Measurements from ENCODE around the gene MARCHF10. TPM values are rescaled to one million over a fixed set of nuclear protein-coding genes. Genes with fewer than 3 reads are reported as not detected.

Gene MARCHF10, protein sequence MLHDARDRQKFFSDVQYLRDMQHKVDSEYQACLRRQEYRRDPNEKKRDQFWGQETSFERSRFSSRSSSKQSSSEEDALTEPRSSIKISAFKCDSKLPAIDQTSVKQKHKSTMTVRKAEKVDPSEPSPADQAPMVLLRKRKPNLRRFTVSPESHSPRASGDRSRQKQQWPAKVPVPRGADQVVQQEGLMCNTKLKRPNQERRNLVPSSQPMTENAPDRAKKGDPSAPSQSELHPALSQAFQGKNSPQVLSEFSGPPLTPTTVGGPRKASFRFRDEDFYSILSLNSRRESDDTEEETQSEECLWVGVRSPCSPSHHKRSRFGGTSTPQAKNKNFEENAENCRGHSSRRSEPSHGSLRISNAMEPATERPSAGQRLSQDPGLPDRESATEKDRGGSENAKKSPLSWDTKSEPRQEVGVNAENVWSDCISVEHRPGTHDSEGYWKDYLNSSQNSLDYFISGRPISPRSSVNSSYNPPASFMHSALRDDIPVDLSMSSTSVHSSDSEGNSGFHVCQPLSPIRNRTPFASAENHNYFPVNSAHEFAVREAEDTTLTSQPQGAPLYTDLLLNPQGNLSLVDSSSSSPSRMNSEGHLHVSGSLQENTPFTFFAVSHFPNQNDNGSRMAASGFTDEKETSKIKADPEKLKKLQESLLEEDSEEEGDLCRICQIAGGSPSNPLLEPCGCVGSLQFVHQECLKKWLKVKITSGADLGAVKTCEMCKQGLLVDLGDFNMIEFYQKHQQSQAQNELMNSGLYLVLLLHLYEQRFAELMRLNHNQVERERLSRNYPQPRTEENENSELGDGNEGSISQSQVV
- 8.0 and 9.6 TPM in 2 replicates for total RNA-seq (2021)
- Bru-seq, nascent RNA, result percentile 41 among the genes with signal in this experiment
- percentile 38 among the genes with signal in this experiment for BruChase-seq, experiment 1, labeled RNA remaining after a 2-hour chase
- BruChase-seq, experiment 2, labeled RNA remaining after a 6-hour chase, result percentile 34 among the genes with signal in this experiment
- long read RNA-seq, partial matches to known transcripts, result 0 of 20 reads
- long read RNA-seq, other reads (novel, unspliced or antisense), result 18 of 20 reads

DNA sequence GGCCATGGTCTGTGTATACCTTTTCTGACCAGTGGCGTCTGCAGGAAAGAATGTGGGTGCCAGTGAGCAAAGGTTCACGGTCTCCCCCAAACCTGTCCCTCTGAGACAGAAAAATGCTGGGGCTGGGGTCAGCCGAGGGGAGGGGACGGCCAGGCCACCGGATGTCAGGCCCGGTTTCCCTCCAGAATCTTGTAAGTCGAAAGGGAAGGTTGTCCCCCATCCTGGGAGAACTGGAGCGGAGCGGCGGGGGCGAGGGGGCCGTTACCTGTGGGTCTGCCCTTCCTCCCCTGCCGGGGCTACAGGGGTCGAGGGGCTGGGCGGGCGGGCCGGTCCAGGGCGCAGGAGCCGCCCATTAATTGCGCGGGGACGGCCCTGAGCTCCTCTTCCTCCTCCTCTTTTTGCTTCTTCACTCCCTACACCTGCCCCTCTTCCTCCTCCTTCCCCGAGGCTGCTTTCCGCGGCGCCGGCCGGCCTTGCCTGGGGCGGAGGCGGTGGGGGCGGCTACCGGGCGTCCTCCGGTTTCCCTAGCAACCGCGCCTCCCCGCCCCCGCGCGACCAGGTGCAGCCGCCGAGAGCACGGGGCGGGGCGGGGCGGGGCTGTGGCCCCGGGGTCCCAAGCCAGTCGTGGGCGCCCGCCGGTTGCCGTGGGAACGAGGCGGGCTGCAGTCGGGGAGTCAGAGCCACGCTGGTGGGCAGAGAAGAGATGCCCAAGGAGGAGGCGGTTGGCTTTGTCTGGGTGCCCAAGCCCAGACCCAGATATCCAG is at the start of gene MARCHF10:
Gene MARCHF10 (minus strand): TSS at position 503 of the 764 bp plus-strand sequence. CDS start 6,579 bp downstream, outside the sequence.
- ChIA-PET POLR2A (ENCODE audit: unreplicated experiment) (interaction anchor here (0.6 to 0.7 kb wide), 3 partner anchors 17 to 103 kb away, joined by 3 read pairs; no protein-coding TSS in a partner anchor), CTCF (interaction anchor here (0.7 kb wide), 1 partner anchor 103 kb away, joined by 3 read pairs; no protein-coding TSS in a partner anchor)
- H3K9me3 ChIP-seq (ENCODE audit: insufficient read depth, low read depth), result no peaks in the 10 kb centered on the region
- H3F3A ChIP-seq (ENCODE audit: insufficient read depth, low read depth), result peaks cover 39% of the 10 kb centered on the region
- peak within 1 kb of the TSS; percentile 74 for H3K4me2 ChIP-seq
- H4K20me1 ChIP-seq (ENCODE audit: insufficient read depth), result no peaks in the 10 kb centered on the region
- DNase-seq, result peak; percentile 70 to 93
- TF ChIP-seq EZH2 (IDR thresholded peaks at IDR 0.05; ENCODE audit: low read depth), result no peak
- TF ChIP-seq, protein P1, sequence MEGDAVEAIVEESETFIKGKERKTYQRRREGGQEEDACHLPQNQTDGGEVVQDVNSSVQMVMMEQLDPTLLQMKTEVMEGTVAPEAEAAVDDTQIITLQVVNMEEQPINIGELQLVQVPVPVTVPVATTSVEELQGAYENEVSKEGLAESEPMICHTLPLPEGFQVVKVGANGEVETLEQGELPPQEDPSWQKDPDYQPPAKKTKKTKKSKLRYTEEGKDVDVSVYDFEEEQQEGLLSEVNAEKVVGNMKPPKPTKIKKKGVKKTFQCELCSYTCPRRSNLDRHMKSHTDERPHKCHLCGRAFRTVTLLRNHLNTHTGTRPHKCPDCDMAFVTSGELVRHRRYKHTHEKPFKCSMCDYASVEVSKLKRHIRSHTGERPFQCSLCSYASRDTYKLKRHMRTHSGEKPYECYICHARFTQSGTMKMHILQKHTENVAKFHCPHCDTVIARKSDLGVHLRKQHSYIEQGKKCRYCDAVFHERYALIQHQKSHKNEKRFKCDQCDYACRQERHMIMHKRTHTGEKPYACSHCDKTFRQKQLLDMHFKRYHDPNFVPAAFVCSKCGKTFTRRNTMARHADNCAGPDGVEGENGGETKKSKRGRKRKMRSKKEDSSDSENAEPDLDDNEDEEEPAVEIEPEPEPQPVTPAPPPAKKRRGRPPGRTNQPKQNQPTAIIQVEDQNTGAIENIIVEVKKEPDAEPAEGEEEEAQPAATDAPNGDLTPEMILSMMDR (conservative IDR thresholded peaks at IDR 0.05), result no peak
- H3K27me3 ChIP-seq (ENCODE audit: insufficient read depth, low read depth), result no peaks in the 10 kb centered on the region
- peak within 1 kb of the TSS; percentile 40; the same call in 1 of the 2 replicates for H2AFZ ChIP-seq
- H3K36me3 ChIP-seq (ENCODE audit: low read depth), result no peaks in the 10 kb centered on the region
- no TSS peak for BruUV-seq (replicated peaks)
- H3K4me3 ChIP-seq, result peak within 1 kb of the TSS; percentile 57
- peaks cover 11% of the 10 kb centered on the region for H3K79me2 ChIP-seq (ENCODE audit: low read depth)
- H3K4me1 ChIP-seq (replicated peaks; ENCODE audit: insufficient read depth), result peaks cover 53% of the 10 kb centered on the region
- peak within 1 kb of the TSS; percentile 98 for H3K27ac ChIP-seq
- intact Hi-C loops (cut with micrococcal nuclease; ENCODE audit: unreplicated experiment), result no loop called here
- H3K9me2 ChIP-seq (ENCODE audit: insufficient read depth), result no peaks in the 10 kb centered on the region

DNA sequence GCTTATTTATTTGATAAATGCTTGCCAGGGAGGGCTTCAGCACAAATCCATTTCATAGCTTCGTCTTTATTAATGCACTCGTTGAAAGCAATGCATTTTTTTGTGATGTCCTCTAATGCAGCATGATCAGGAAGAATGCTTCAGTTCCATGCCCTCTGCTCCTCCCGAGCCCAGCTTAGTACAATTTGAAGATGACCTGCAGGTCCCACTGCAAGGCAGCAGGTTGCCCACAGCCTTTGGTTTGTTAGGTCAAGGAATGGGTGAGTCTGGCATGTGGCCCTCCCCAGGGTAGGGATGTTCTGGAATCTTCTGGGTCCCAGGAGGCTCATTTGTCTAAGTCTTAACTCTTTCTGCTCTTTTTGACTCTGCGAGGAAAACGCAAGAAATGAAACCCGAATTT is 49.4 kb upstream of the MARCHF10 start:
- H3K4me1 ChIP-seq (replicated peaks; ENCODE audit: insufficient read depth), result peaks cover 42% of the 10 kb centered on the region
- H4K20me1 ChIP-seq (ENCODE audit: insufficient read depth), result no peaks in the 10 kb centered on the region
- H3K36me3 ChIP-seq (ENCODE audit: low read depth), result no peaks in the 10 kb centered on the region
- intact Hi-C loops (cut with micrococcal nuclease; ENCODE audit: unreplicated experiment), result no loop called here
- TF ChIP-seq, protein P1 (conservative IDR thresholded peaks at IDR 0.05), result no peak
- no peak for TF ChIP-seq EZH2 (IDR thresholded peaks at IDR 0.05; ENCODE audit: low read depth)
- POLR2A ChIA-PET (ENCODE audit: unreplicated experiment), result no interaction called here
- H3K4me3 ChIP-seq, result no peak overlapping the region
- CTCF ChIA-PET, result no interaction called here
- peaks cover 25% of the 10 kb centered on the region for H3F3A ChIP-seq (ENCODE audit: insufficient read depth, low read depth)
- H3K27me3 ChIP-seq (ENCODE audit: insufficient read depth, low read depth), result no peaks in the 10 kb centered on the region
- H3K9me2 ChIP-seq (ENCODE audit: insufficient read depth), result no peaks in the 10 kb centered on the region; the same call in 1 of the 2 replicates
- no peak overlapping the region for H3K4me2 ChIP-seq
- no TSS peak for BruUV-seq (replicated peaks)
- DNase-seq, result no peak
- no peak overlapping the region for H2AFZ ChIP-seq
- no peaks in the 10 kb centered on the region for H3K79me2 ChIP-seq (ENCODE audit: low read depth)
- no peak overlapping the region for H3K27ac ChIP-seq
- H3K9me3 ChIP-seq (ENCODE audit: insufficient read depth, low read depth), result no peaks in the 10 kb centered on the region
